IMR-90 (cell line): ENCODE results near the gene IRF4.

Experiments used
- BHLHE40 ChIP-seq: fragments of 150-350 bp; IDR thresholded peaks from 2 replicates; pipeline ENCODE4 v1.6.1; 2016; ENCODE audit warnings: mild to moderate bottlenecking, low read depth, low read length
- CEBPB ChIP-seq: IDR thresholded peaks from 2 replicates; pipeline ENCODE4 v1.6.1; 2012; ENCODE audit warnings: low read depth, low read length, improper control_type of control experiment
- FOS ChIP-seq: fragments of 150-350 bp; IDR thresholded peaks from 2 replicates; pipeline ENCODE4 v1.6.1; 2016; ENCODE audit warnings: low read depth, low read length
- MAFK ChIP-seq: IDR thresholded peaks from 2 replicates; pipeline ENCODE4 v1.6.1; 2012; ENCODE audit warnings: low read depth, low read length, improper control_type of control experiment
- MAZ ChIP-seq: IDR thresholded peaks from 2 replicates; pipeline ENCODE4 v1.6.1; 2012; ENCODE audit warnings: low read depth, mild to moderate bottlenecking, low read length, improper control_type of control experiment, moderate library complexity, borderline replicate concordance
- MXI1 ChIP-seq: IDR thresholded peaks from 2 replicates; pipeline ENCODE4 v1.6.1; 2012; ENCODE audit warnings: low read depth, mild to moderate bottlenecking, low read length, moderate library complexity, borderline replicate concordance
- POLR2A ChIP-seq: IDR thresholded peaks from 2 replicates; pipeline ENCODE4 v1.6.1; 2012; ENCODE audit warnings: mild to moderate bottlenecking, low read depth, low read length
- RAD21 ChIP-seq: IDR thresholded peaks from 2 replicates; pipeline ENCODE4 v1.6.1; 2012; ENCODE audit warnings: low read length, improper control_type of control experiment
- RCOR1 ChIP-seq: IDR thresholded peaks from 2 replicates; pipeline ENCODE4 v1.6.1; 2012; ENCODE audit warnings: mild to moderate bottlenecking, low read length, improper control_type of control experiment; ENCODE audit not compliant: insufficient replicate concordance
- RFX5 ChIP-seq: IDR thresholded peaks from 2 replicates; pipeline ENCODE4 v1.8.0; 2012; ENCODE audit warnings: low read depth, mild to moderate bottlenecking, low read length, moderate library complexity
- SMC3 ChIP-seq: fragments of 150-350 bp; IDR thresholded peaks from 2 replicates; pipeline ENCODE4 v1.6.1; 2016; ENCODE audit warnings: low read depth, mild to moderate bottlenecking, antibody characterized with exemption, low read length, moderate library complexity
- TF ChIP-seq, protein P1 (sequence below): conservative IDR thresholded peaks from 2 replicates; pipeline ENCODE4 v1.5.1; 2012; ENCODE audit warnings: mild to moderate bottlenecking, low read depth, low read length, improper control_type of control experiment
- TF ChIP-seq, protein P2 (sequence below): fragments of 150-350 bp; IDR thresholded peaks from 2 replicates; pipeline ENCODE4 v1.6.1; 2017; ENCODE audit warnings: mild to moderate bottlenecking, antibody characterized with exemption, low read length, low read depth
- TF ChIP-seq, protein P3 (sequence below): fragments of 150-350 bp; IDR thresholded peaks from 2 replicates; pipeline ENCODE4 v1.6.1; 2016; ENCODE audit warnings: low read depth, mild to moderate bottlenecking, low read length, moderate library complexity, borderline replicate concordance

DNA sequence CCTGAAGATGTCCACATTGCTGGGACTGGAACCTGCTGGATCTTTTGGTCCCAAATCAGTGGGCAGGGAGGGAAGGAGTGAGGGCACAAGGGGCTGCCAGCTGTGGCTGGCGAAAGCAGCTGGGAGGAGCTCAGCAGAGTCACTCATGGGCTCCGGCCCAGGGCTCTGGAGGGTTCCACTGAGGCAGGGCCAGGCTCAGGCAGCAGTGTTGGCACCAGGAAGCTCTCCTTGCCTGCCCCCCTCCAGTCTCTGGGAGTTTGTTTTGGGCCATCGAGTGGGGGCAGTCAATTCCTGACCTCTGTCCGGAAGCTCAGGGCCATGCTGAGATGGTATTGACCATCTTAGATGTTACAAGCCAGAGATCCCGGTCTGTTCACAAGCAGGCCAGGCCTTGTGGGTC, 39.1 kb upstream of the IRF4 start:
- TF ChIP-seq SMC3, result no peak
- TF ChIP-seq, protein P1, sequence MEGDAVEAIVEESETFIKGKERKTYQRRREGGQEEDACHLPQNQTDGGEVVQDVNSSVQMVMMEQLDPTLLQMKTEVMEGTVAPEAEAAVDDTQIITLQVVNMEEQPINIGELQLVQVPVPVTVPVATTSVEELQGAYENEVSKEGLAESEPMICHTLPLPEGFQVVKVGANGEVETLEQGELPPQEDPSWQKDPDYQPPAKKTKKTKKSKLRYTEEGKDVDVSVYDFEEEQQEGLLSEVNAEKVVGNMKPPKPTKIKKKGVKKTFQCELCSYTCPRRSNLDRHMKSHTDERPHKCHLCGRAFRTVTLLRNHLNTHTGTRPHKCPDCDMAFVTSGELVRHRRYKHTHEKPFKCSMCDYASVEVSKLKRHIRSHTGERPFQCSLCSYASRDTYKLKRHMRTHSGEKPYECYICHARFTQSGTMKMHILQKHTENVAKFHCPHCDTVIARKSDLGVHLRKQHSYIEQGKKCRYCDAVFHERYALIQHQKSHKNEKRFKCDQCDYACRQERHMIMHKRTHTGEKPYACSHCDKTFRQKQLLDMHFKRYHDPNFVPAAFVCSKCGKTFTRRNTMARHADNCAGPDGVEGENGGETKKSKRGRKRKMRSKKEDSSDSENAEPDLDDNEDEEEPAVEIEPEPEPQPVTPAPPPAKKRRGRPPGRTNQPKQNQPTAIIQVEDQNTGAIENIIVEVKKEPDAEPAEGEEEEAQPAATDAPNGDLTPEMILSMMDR, result no peak
- no peak for TF ChIP-seq POLR2A
- no peak for TF ChIP-seq RCOR1
- TF ChIP-seq MAFK, result no peak
- no peak for TF ChIP-seq RFX5
- TF ChIP-seq, protein P2, sequence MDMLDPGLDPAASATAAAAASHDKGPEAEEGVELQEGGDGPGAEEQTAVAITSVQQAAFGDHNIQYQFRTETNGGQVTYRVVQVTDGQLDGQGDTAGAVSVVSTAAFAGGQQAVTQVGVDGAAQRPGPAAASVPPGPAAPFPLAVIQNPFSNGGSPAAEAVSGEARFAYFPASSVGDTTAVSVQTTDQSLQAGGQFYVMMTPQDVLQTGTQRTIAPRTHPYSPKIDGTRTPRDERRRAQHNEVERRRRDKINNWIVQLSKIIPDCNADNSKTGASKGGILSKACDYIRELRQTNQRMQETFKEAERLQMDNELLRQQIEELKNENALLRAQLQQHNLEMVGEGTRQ, result no peak
- TF ChIP-seq FOS, result no peak
- TF ChIP-seq RAD21, result no peak
- no peak for TF ChIP-seq BHLHE40
- no peak for TF ChIP-seq MAZ
- TF ChIP-seq, protein P3, sequence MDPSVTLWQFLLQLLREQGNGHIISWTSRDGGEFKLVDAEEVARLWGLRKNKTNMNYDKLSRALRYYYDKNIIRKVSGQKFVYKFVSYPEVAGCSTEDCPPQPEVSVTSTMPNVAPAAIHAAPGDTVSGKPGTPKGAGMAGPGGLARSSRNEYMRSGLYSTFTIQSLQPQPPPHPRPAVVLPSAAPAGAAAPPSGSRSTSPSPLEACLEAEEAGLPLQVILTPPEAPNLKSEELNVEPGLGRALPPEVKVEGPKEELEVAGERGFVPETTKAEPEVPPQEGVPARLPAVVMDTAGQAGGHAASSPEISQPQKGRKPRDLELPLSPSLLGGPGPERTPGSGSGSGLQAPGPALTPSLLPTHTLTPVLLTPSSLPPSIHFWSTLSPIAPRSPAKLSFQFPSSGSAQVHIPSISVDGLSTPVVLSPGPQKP, result no peak
- no peak for TF ChIP-seq MXI1
- no peak for TF ChIP-seq CEBPB
